Suppressor macrophage treated with lipopolysaccharide for 1 hour (primary cell): ENCODE results near the gene MYL12A.

Experiments
- DNase-seq, 3 donors: peaks; one replicate each; pipeline ENCODE4 v3.0.0-alpha.2; 2020 to 2022

Gene MYL12A

DNA sequence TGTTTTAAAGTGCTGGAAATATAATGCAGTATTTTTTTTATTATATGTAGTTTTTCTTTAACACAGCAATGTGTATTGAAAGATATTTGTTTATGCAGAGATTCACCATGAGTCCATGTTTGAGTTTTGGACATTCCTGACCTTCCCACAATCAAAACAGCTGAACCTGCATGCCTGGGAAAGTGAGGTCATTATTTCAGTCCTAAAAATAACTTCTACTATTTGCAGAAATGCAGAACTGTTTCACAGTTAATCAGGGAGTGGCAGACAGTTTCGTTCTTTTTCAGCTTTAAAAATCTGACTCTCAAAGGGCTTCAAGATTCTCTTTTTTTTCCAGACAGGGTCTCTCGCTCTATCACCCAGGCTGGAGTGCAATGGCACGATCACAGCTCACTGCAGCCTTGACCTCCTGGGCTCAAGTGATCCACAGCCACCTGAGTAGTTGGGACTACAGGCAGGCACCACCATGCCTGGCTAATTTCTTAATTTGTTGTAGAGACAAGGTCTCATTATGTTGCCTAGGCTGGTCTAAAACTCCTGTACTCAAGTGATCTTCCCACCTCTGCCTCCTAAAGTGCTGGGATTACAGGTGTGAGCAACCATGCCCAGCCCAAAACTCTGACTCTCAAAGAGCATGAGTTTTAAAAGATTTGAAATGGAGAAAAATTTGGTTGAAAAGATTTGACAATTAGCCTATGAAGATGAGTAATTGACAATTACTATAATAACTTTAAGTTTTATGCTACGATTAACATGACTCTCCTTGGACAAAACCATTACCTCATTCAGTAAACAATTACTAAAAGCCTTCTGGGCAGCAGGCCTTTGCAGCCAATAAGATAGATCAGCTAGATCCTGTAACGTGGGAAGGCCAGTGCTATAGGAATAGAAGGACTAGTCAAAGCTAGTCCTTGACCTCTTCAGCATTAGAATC, 9.4 kb downstream of the MYL12A start:
- peak; percentile 54 to 69 (median 63) for DNase-seq

GRCh38 chr18:3257627-3258120, 10.1 kb downstream of the MYL12A start:
- DNase-seq, result no peak

- no peak for DNase-seq
These were observed 13.4 kb downstream of the MYL12A start for GRCh38 chr18:3260995-3261372.

- peak; percentile 88 to 95 (median 91) for DNase-seq
These were observed 14.0 kb downstream of the MYL12A start, which contains the start of gene MYL12B for GRCh38 chr18:3261373-3262233. MYL12B (plus strand) TSS chr18:3262133; CDS start chr18:3272899, 10,766 bp downstream.

GRCh38 chr18:3262234-3263131, 14.9 kb downstream of the MYL12A start:
- DNase-seq, result peak in 2 of 3 donors; percentile 31

GRCh38 chr18:3263132-3263700, 15.6 kb downstream of the MYL12A start:
- DNase-seq, result no peak

GRCh38 chr18:3264362-3264761, 16.8 kb downstream of the MYL12A start:
- no peak for DNase-seq

GRCh38 chr18:3265564-3266033, 18.0 kb downstream of the MYL12A start:
- DNase-seq, result no peak

DNA sequence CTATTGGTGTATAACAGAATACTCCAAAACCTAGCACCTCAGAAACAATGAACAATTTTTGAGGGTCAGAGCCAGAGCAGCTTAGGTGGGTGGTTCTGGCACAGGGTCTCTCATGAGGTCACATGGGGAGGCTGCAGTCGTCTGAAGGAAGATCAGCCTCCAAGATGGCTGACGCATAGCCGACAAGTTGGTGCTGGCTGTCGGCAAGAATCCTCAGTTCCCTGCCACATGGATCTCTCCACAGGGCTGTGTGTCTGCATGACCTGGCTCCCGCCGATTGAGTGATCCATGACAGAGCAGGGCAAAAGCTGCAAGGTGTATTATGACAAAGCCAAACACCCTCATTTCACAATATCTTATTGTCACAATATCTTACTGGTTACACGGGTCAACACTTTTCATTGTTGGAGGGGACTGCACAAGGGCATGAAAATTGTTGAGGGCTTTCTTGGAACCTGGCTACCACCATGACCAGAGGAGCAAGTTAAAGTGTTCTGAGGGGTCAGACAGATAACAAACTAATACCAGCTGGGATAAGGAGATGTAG, 18.5 kb downstream of the MYL12A start:
- DNase-seq, result no peak

DNA sequence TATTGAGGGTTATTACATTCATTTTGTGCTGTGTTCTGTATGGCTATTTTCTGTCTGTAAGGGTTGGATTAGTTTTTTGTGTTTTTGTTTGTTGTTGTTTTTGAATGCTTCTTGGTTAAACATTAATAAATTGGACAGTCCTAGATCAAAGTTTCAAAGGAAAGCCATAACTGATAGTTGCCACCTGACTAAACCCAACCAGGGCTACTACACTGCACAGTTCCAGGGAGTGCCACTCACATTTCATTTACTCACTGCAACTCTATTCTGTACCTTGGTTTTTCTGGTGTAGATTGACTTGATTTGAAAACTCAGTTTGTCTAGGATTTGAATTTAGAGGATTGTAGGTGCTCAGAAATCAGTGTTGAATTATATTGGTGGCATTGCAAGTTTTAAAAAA, 20.7 kb downstream of the MYL12A start:
- DNase-seq, result no peak

GRCh38 chr18:3269241-3269913, 21.8 kb downstream of the MYL12A start:
- DNase-seq, result peak; percentile 45 to 65 (median 57)

- no peak for DNase-seq
These were observed 22.3 kb downstream of the MYL12A start for GRCh38 chr18:3269914-3270299.

GRCh38 chr18:3273042-3273441, 25.4 kb downstream of the MYL12A start:
- no peak for DNase-seq

- DNase-seq, result peak; percentile 36 to 44 (median 41)
These were observed 30.1 kb downstream of the MYL12A start for GRCh38 chr18:3277643-3278213.

GRCh38 chr18:3279201-3280185, 31.9 kb downstream of the MYL12A start:
- peak in 1 of 3 donors; percentile 39 for DNase-seq

DNA sequence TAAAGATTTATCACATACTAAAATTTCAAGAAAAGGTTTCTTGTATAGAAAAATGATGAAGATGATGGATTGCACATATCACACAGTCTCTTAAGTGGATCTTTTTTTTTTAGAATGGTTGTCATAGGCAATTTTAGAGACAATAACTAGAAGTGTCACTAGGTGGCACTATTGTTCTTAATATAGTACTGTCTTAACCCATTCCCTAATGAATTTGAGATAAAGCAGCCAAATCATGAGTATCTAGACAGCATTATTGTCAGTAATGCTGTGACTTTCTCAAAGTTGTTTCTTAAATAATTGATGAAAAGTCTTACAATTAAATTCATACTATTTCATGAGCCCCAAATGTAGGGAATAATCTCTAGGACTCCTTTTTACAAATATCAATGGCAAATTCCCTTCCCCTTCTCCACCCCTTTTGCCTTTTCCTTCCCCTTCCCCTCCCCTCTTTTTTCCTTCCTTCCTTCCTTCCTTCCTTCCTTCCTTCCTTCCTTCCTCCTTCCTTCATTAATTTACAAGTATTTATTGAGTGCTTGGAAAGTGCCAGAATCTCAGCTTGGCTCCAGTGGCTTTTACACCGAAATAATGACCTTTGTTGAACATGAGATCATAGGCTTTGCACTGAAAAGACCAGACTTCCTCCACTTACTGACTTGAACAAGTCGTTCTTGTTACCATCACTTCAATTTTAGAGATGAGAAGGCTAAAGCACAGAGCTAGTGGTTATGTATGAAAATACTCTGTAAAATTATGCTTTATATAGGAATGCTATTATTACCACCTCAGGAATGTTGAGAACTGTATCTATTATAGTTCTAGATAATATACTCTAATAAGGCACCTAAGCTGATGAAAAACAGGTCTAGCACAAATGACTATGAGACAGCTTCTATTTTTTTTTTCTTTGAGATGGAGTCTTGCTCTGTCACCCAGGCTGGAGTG, 34.1 kb downstream of the MYL12A start:
- DNase-seq, result peak; percentile 79 to 93 (median 90)

- no peak for DNase-seq
These were observed 35.8 kb downstream of the MYL12A start for GRCh38 chr18:3283253-3283863.

- DNase-seq, result no peak
These were observed 36.3 kb downstream of the MYL12A start for GRCh38 chr18:3283908-3284307.
